COLO668 (cell line): Measurements from ENCODE around the gene CETN3.

Experiments
- DNase-seq: peaks from one replicate; lab custom pipeline; 2025; ENCODE audit not compliant: unreplicated experiment; lab: John Stamatoyannopoulos, UW

Gene CETN3

GRCh38 chr5:90409318-90410177 lies at the start of gene CETN3:
Gene CETN3 (minus strand): TSS chr5:90409756. CDS start chr5:90409661, 95 bp downstream.
- DNase-seq, result peak; percentile 88

- no peak for DNase-seq
Measured at GRCh38 chr5:90446961-90447360, 37.4 kb upstream of the CETN3 start.

- no peak for DNase-seq
Measured at GRCh38 chr5:90440644-90441043, 31.1 kb upstream of the CETN3 start.

GRCh38 chr5:90438100-90438499 lies 28.5 kb upstream of the CETN3 start:
- DNase-seq, result no peak

GRCh38 chr5:90437663-90438062 lies 28.1 kb upstream of the CETN3 start:
- no peak for DNase-seq

- DNase-seq, result peak; percentile 5
Measured at GRCh38 chr5:90434116-90434714, 24.7 kb upstream of the CETN3 start.

- DNase-seq, result no peak
Measured at GRCh38 chr5:90424245-90424644, 14.7 kb upstream of the CETN3 start.

GRCh38 chr5:90421136-90421535 lies 11.6 kb upstream of the CETN3 start:
- no peak for DNase-seq

GRCh38 chr5:90418214-90418613 lies 8.7 kb upstream of the CETN3 start:
- DNase-seq, result no peak

- DNase-seq, result no peak
Measured at GRCh38 chr5:90410178-90410762, 714 bp upstream of the CETN3 start.

GRCh38 chr5:90408571-90409317 lies 812 bp downstream of the CETN3 start:
- DNase-seq, result no peak

GRCh38 chr5:90406466-90406865 lies 3.1 kb downstream of the CETN3 start:
- DNase-seq, result no peak

GRCh38 chr5:90402521-90403255 lies 6.9 kb downstream of the CETN3 start:
- DNase-seq, result no peak

- DNase-seq, result no peak
Measured at GRCh38 chr5:90399251-90399650, 10.3 kb downstream of the CETN3 start.

GRCh38 chr5:90398726-90399125 lies 10.8 kb downstream of the CETN3 start:
- DNase-seq, result no peak

- DNase-seq, result no peak
Measured at GRCh38 chr5:90395005-90395404, 14.6 kb downstream of the CETN3 start.

GRCh38 chr5:90390928-90391327 lies 18.6 kb downstream of the CETN3 start:
- no peak for DNase-seq

GRCh38 chr5:90390326-90390725 lies 19.2 kb downstream of the CETN3 start:
- no peak for DNase-seq

GRCh38 chr5:90387508-90387907 lies 22.0 kb downstream of the CETN3 start:
- DNase-seq, result no peak

- DNase-seq, result no peak
Measured at GRCh38 chr5:90386099-90386710, 23.4 kb downstream of the CETN3 start.
